ENCODE results near the gene LIMCH1.

The LIMCH1 gene

GRCh38 chr4:41731569-41732126 is 193.7 kb downstream of the LIMCH1 start:
- no peak for TF ChIP-seq GATA3 (IDR thresholded peaks at IDR 0.05; ENCODE audit: low read depth, low read length)
- peak; percentile 51; the same call in 1 of the 2 replicates for TF ChIP-seq GATA2 (IDR thresholded peaks at IDR 0.05; ENCODE audit: low read depth, low read length)

GRCh38 chr4:41734371-41734770 is 196.4 kb downstream of the LIMCH1 start:
- TF ChIP-seq GATA3 (IDR thresholded peaks at IDR 0.05; ENCODE audit: low read depth, low read length) (no peak), GATA2 (IDR thresholded peaks at IDR 0.05; ENCODE audit: low read depth, low read length) (no peak)

- TF ChIP-seq GATA2 (IDR thresholded peaks at IDR 0.05; ENCODE audit: low read depth, low read length): no peak
- TF ChIP-seq GATA3 (IDR thresholded peaks at IDR 0.05; ENCODE audit: low read depth, low read length): no peak
Measured at GRCh38 chr4:41741354-41741753, 203.4 kb downstream of the LIMCH1 start.

GRCh38 chr4:41744572-41745291 is 206.8 kb downstream of the LIMCH1 start:
- TF ChIP-seq GATA3 (IDR thresholded peaks at IDR 0.05; ENCODE audit: low read depth, low read length): no peak
- TF ChIP-seq GATA2 (IDR thresholded peaks at IDR 0.05; ENCODE audit: low read depth, low read length): no peak

GRCh38 chr4:41745292-41746024 is 207.5 kb downstream of the LIMCH1 start:
- TF ChIP-seq GATA3 (IDR thresholded peaks at IDR 0.05; ENCODE audit: low read depth, low read length) (no peak), GATA2 (IDR thresholded peaks at IDR 0.05; ENCODE audit: low read depth, low read length) (no peak)

- TF ChIP-seq GATA2 (IDR thresholded peaks at IDR 0.05; ENCODE audit: low read depth, low read length) (no peak), GATA3 (IDR thresholded peaks at IDR 0.05; ENCODE audit: low read depth, low read length) (no peak)
Measured at GRCh38 chr4:41746025-41746439, 208.1 kb downstream of the LIMCH1 start.

GRCh38 chr4:41746440-41747229 is 208.7 kb downstream of the LIMCH1 start:
- no peak for TF ChIP-seq GATA3 (IDR thresholded peaks at IDR 0.05; ENCODE audit: low read depth, low read length)
- no peak for TF ChIP-seq GATA2 (IDR thresholded peaks at IDR 0.05; ENCODE audit: low read depth, low read length)

GRCh38 chr4:41747230-41748055 is 209.5 kb downstream of the LIMCH1 start:
- no peak for TF ChIP-seq GATA3 (IDR thresholded peaks at IDR 0.05; ENCODE audit: low read depth, low read length)

- TF ChIP-seq GATA3 (IDR thresholded peaks at IDR 0.05; ENCODE audit: low read depth, low read length): no peak
Measured at GRCh38 chr4:41748074-41748570, 210.2 kb downstream of the LIMCH1 start.

- TF ChIP-seq GATA2 (IDR thresholded peaks at IDR 0.05; ENCODE audit: low read depth, low read length) (no peak; the same call in 1 of the 2 replicates), GATA3 (IDR thresholded peaks at IDR 0.05; ENCODE audit: low read depth, low read length) (no peak)
Measured at GRCh38 chr4:41748571-41749475, 210.9 kb downstream of the LIMCH1 start, which contains the start of gene PHOX2B. PHOX2B (minus strand) TSS chr4:41748725; CDS start chr4:41748610, 115 bp downstream.

GRCh38 chr4:41749631-41750039 is 211.7 kb downstream of the LIMCH1 start:
- TF ChIP-seq GATA3 (IDR thresholded peaks at IDR 0.05; ENCODE audit: low read depth, low read length): no peak
- TF ChIP-seq GATA2 (IDR thresholded peaks at IDR 0.05; ENCODE audit: low read depth, low read length): peak; percentile 58

Measured in SH-SY5Y (cell line).